ENCODE results near the gene NDUFB2. TPM values are rescaled to one million over a fixed set of nuclear protein-coding genes. Genes with fewer than 3 reads are reported as not detected.
"Not testable (repeated sequence)": the region's sequence is repeated elsewhere in the genome, so short reads cannot be mapped to it uniquely, and the experiment has no call there.

NDUFB2 gene
- total and polyA plus RNA-seq, 2 experiments from 2014 or later, result 324 to 432 TPM

- Histone ChIP-seq H4K20me1 (ENCODE audit: insufficient read depth) (no peaks in the 10 kb centered on the region), H3K9ac (no peak overlapping the region), H3K27me3 (replicated peaks; ENCODE audit: insufficient read depth) (no peaks in the 10 kb centered on the region), H3K79me2 (ENCODE audit: insufficient read depth) (no peaks in the 10 kb centered on the region), H3K4me1 (ENCODE audit: insufficient read depth) (peaks cover 12% of the 10 kb centered on the region), H3F3A (ENCODE audit: insufficient read depth) (peaks cover 12% of the 10 kb centered on the region; the same call in 1 of the 2 replicates), H3K9me2 (ENCODE audit: insufficient read depth) (no peaks in the 10 kb centered on the region), H2AFZ (no peak overlapping the region), H3K27ac (no peak overlapping the region), H3K4me2 (ENCODE audit: unreplicated experiment) (peak overlapping the region; percentile 89), H3K36me3 (ENCODE audit: low read depth) (no peaks in the 10 kb centered on the region), H3K9me3 (ENCODE audit: low read depth) (no peaks in the 10 kb centered on the region), H3K4me3 (no peak overlapping the region)
- in situ Hi-C loops (cut with MboI), result no loop called here
- no peak for DNase-seq
- 76 to 82% methylated on average over 5 of the region's 5 CpGs for WGBS, 2 experiments (ENCODE audit: low coverage in 1 of 2, low lambda C conversion rate in 2 of 2, missing lambda C conversion rate in 2 of 2)
- TF ChIP-seq EZH2 (IDR thresholded peaks at IDR 0.05; ENCODE audit: insufficient read depth, poor library complexity, severe bottlenecking) (no peak), EZH2phosphoT487 (IDR thresholded peaks at IDR 0.05; ENCODE audit: insufficient read depth, low read depth) (no peak)
Measured at GRCh38 chr7:140674356-140674800, 22.1 kb upstream of the NDUFB2 start.

- no peak overlapping the region for H3K4me3 ChIP-seq
- no peaks in the 10 kb centered on the region for H3K9me2 ChIP-seq (ENCODE audit: insufficient read depth)
- peaks cover 12% of the 10 kb centered on the region; the same call in 1 of the 2 replicates for H3F3A ChIP-seq (ENCODE audit: insufficient read depth)
- H3K4me2 ChIP-seq (ENCODE audit: unreplicated experiment), result peak overlapping the region; percentile 13
- no peak overlapping the region for H3K27ac ChIP-seq
- H3K4me1 ChIP-seq (ENCODE audit: insufficient read depth), result peaks cover 12% of the 10 kb centered on the region
- H3K79me2 ChIP-seq (ENCODE audit: insufficient read depth), result no peaks in the 10 kb centered on the region
- H3K9ac ChIP-seq, result peak overlapping the region; percentile 30; the same call in 1 of the 2 replicates
- in situ Hi-C loops (cut with MboI), result no loop called here
- no peaks in the 10 kb centered on the region for H3K27me3 ChIP-seq (replicated peaks; ENCODE audit: insufficient read depth)
- DNase-seq, result peak; percentile 74
- TF ChIP-seq EZH2 (IDR thresholded peaks at IDR 0.05; ENCODE audit: insufficient read depth, poor library complexity, severe bottlenecking) (no peak), EZH2phosphoT487 (IDR thresholded peaks at IDR 0.05; ENCODE audit: insufficient read depth, low read depth) (no peak)
- H4K20me1 ChIP-seq (ENCODE audit: insufficient read depth), result no peaks in the 10 kb centered on the region
- H2AFZ ChIP-seq, result peak overlapping the region; percentile 41; the same call in 1 of the 2 replicates
- 61 to 62% methylated on average over 8 of the region's 8 CpGs for whole genome bisulfite sequencing, 2 experiments (ENCODE audit: low coverage in 1 of 2, low lambda C conversion rate in 2 of 2, missing lambda C conversion rate in 2 of 2)
- no peaks in the 10 kb centered on the region for H3K9me3 ChIP-seq (ENCODE audit: low read depth)
- H3K36me3 ChIP-seq (ENCODE audit: low read depth), result no peaks in the 10 kb centered on the region
Measured at GRCh38 chr7:140674899-140675701, 21.4 kb upstream of the NDUFB2 start.

GRCh38 chr7:140675726-140676125 lies 20.8 kb upstream of the NDUFB2 start:
- Histone ChIP-seq H3K4me2 (ENCODE audit: unreplicated experiment) (no peak overlapping the region), H3K79me2 (ENCODE audit: insufficient read depth) (no peaks in the 10 kb centered on the region), H3K4me1 (ENCODE audit: insufficient read depth) (peaks cover 12% of the 10 kb centered on the region), H3K27ac (no peak overlapping the region), H3K36me3 (ENCODE audit: low read depth) (no peaks in the 10 kb centered on the region), H2AFZ (no peak overlapping the region), H3K4me3 (no peak overlapping the region), H4K20me1 (ENCODE audit: insufficient read depth) (no peaks in the 10 kb centered on the region), H3F3A (ENCODE audit: insufficient read depth) (peaks cover 12% of the 10 kb centered on the region; the same call in 1 of the 2 replicates), H3K9me3 (ENCODE audit: low read depth) (no peaks in the 10 kb centered on the region), H3K9me2 (ENCODE audit: insufficient read depth) (no peaks in the 10 kb centered on the region), H3K27me3 (replicated peaks; ENCODE audit: insufficient read depth) (no peaks in the 10 kb centered on the region), H3K9ac (peak overlapping the region; percentile 30; the same call in 1 of the 2 replicates)
- no peak for DNase-seq
- WGBS, 2 experiments (ENCODE audit: low coverage in 1 of 2, low lambda C conversion rate in 2 of 2, missing lambda C conversion rate in 2 of 2), result 75 to 79% methylated on average over 4 of the region's 4 CpGs
- TF ChIP-seq EZH2phosphoT487 (IDR thresholded peaks at IDR 0.05; ENCODE audit: insufficient read depth, low read depth) (no peak), EZH2 (IDR thresholded peaks at IDR 0.05; ENCODE audit: insufficient read depth, poor library complexity, severe bottlenecking) (no peak)
- in situ Hi-C loops (cut with MboI), result no loop called here

- Histone ChIP-seq H3K27me3 (replicated peaks; ENCODE audit: insufficient read depth) (no peaks in the 10 kb centered on the region), H3K9me2 (ENCODE audit: insufficient read depth) (no peaks in the 10 kb centered on the region), H3K9me3 (ENCODE audit: low read depth) (no peaks in the 10 kb centered on the region), H3K27ac (no peak overlapping the region), H2AFZ (no peak overlapping the region), H3K4me3 (no peak overlapping the region), H3K4me2 (ENCODE audit: unreplicated experiment) (no peak overlapping the region), H3K9ac (no peak overlapping the region), H3F3A (ENCODE audit: insufficient read depth) (peaks cover 12% of the 10 kb centered on the region; the same call in 1 of the 2 replicates), H3K36me3 (ENCODE audit: low read depth) (no peaks in the 10 kb centered on the region), H3K4me1 (ENCODE audit: insufficient read depth) (peaks cover 12% of the 10 kb centered on the region), H3K79me2 (ENCODE audit: insufficient read depth) (no peaks in the 10 kb centered on the region), H4K20me1 (ENCODE audit: insufficient read depth) (no peaks in the 10 kb centered on the region)
- in situ Hi-C loops (cut with MboI), result no loop called here
- no peak for DNase-seq
- WGBS, 2 experiments (ENCODE audit: low coverage in 1 of 2, low lambda C conversion rate in 2 of 2, missing lambda C conversion rate in 2 of 2), result 77 to 86% methylated on average over 3 of the region's 3 CpGs
- TF ChIP-seq EZH2phosphoT487 (IDR thresholded peaks at IDR 0.05; ENCODE audit: insufficient read depth, low read depth) (no peak), EZH2 (IDR thresholded peaks at IDR 0.05; ENCODE audit: insufficient read depth, poor library complexity, severe bottlenecking) (no peak)
Measured at GRCh38 chr7:140676306-140676705, 20.2 kb upstream of the NDUFB2 start.

GRCh38 chr7:140676956-140677355 lies 19.6 kb upstream of the NDUFB2 start:
- H3K36me3 ChIP-seq (ENCODE audit: low read depth); H3K9ac ChIP-seq; H3K9me3 ChIP-seq (ENCODE audit: low read depth); H4K20me1 ChIP-seq (ENCODE audit: insufficient read depth); H3K4me3 ChIP-seq; H3K4me2 ChIP-seq (ENCODE audit: unreplicated experiment); H3K27me3 ChIP-seq (replicated peaks; ENCODE audit: insufficient read depth); H3K27ac ChIP-seq; H3K9me2 ChIP-seq (ENCODE audit: insufficient read depth); DNase-seq; in situ Hi-C loops (cut with MboI); H3K79me2 ChIP-seq (ENCODE audit: insufficient read depth); H2AFZ ChIP-seq: not testable (repeated sequence)
- peaks cover 12% of the 10 kb centered on the region; the same call in 1 of the 2 replicates for H3F3A ChIP-seq (ENCODE audit: insufficient read depth)
- WGBS, 2 experiments (ENCODE audit: low coverage in 1 of 2, low lambda C conversion rate in 2 of 2, missing lambda C conversion rate in 2 of 2), result 93% methylated on average over 11 of the region's 11 CpGs
- H3K4me1 ChIP-seq (ENCODE audit: insufficient read depth), result peaks cover 12% of the 10 kb centered on the region

All from GM23248 (cell line).